GM12891 (cell line): ENCODE data around the gene DVL1.

Source experiments
- DNase-seq: peaks from one replicate; pipeline ENCODE4 v3.0.0; 2011; ENCODE audit warnings: low spot score; ENCODE audit not compliant: insufficient read length
- FAIRE-seq: peaks from 2 replicates; lab custom pipeline; 2011; peaks lifted over from hg19 to GRCh38; lab: Jason Lieb, UNC
- PAX5 ChIP-seq: IDR thresholded peaks from 2 replicates; pipeline ENCODE4 v1.6.1; 2011; ENCODE audit warnings: low read length, moderate library complexity, mild to moderate bottlenecking; ENCODE audit not compliant: insufficient read depth, severe bottlenecking
- POLR2A ChIP-seq: IDR thresholded peaks from 2 replicates; pipeline ENCODE4 v1.6.1; 2011; ENCODE audit warnings: low read depth, low read length, control low read depth
- POLR2AphosphoS5 ChIP-seq: IDR thresholded peaks from 2 replicates; pipeline ENCODE4 v1.6.1; 2011; ENCODE audit warnings: low read depth, low read length, control low read depth
- POU2F2 ChIP-seq: IDR thresholded peaks from 2 replicates; pipeline ENCODE4 v1.6.1; 2011; ENCODE audit warnings: low read depth, mild to moderate bottlenecking, control low read depth, low read length, moderate library complexity
- SPI1 ChIP-seq: IDR thresholded peaks from 2 replicates; pipeline ENCODE4 v1.6.1; 2011; ENCODE audit warnings: low read depth, low read length, control low read depth
- TAF1 ChIP-seq: IDR thresholded peaks from 2 replicates; pipeline ENCODE4 v1.6.1; 2011; ENCODE audit warnings: low read depth, low read length, control low read depth

The DVL1 gene

DNA sequence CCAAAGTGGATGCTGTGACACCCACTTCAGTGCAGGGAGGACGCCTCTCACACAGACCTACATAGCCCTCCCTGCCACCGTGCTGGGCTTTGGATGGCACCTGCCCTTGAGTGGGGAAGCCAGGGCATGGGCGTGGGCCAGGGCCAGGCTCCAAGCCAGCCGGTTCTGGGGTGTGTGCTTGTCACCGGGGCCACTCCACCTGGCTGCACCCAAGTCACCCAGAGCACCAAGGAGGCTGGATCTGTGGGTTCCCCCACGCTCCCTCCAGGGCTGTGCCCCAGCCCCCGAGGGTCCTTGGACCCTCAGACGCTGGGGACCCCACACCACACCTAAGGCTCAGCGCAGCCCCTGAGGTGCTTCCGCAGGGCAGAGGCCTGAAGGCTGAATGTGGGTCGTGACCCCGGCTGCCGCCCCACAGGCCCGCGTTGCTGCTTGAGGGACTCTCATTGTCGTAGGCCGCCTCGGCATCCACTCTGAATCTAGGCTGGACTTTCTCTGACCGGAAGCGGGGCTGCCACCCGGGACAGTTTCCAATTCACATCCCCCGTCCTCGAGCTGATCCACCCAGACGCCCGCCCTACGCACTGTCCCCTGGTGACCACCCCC is 7.7 kb upstream of the DVL1 start:
- TF ChIP-seq POLR2AphosphoS5 (no peak), POU2F2 (no peak), TAF1 (no peak), POLR2A (no peak), PAX5 (no peak), SPI1 (no peak)
- FAIRE-seq, result no peak
- no peak for DNase-seq

DNA sequence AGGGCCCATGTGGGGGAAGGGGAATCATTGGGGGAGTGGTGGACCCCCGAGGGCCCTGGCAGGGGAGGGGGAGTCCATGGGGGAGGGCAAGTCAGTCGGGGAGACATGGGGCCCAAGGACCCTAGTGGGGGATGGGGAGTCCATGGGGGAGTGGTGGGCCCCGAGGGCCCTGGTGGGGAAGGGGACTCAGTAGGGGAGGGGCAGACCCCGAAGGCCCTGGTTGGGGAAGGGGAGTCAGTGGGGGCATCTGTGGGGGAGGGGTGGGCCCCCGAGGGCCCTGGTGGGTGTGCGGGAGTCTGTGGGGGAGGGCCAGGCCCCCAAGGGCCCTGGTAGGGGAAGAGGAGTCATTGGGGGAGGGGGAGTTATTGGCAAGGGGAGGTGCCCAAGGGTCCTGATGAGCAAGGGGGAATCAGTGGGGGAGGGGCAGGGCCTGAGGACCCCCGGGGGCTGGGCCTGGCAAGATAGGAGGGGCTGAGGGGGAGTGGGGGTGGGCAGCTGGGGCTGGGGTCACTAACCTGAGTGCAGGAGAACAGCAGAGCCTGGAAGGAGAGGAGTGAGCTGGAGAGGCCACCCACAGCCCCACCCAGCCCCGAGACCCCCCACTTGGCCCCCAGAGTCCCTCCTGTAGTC is 7.1 kb upstream of the DVL1 start:
- FAIRE-seq (no peak), DNase-seq (no peak)
- TF ChIP-seq SPI1, result no peak
- no peak for TF ChIP-seq POLR2AphosphoS5
- no peak for TF ChIP-seq POLR2A
- TF ChIP-seq POU2F2, result no peak

- FAIRE-seq, result no peak
These were observed 6.2 kb upstream of the DVL1 start for GRCh38 chr1:1355416-1355815.

DNA sequence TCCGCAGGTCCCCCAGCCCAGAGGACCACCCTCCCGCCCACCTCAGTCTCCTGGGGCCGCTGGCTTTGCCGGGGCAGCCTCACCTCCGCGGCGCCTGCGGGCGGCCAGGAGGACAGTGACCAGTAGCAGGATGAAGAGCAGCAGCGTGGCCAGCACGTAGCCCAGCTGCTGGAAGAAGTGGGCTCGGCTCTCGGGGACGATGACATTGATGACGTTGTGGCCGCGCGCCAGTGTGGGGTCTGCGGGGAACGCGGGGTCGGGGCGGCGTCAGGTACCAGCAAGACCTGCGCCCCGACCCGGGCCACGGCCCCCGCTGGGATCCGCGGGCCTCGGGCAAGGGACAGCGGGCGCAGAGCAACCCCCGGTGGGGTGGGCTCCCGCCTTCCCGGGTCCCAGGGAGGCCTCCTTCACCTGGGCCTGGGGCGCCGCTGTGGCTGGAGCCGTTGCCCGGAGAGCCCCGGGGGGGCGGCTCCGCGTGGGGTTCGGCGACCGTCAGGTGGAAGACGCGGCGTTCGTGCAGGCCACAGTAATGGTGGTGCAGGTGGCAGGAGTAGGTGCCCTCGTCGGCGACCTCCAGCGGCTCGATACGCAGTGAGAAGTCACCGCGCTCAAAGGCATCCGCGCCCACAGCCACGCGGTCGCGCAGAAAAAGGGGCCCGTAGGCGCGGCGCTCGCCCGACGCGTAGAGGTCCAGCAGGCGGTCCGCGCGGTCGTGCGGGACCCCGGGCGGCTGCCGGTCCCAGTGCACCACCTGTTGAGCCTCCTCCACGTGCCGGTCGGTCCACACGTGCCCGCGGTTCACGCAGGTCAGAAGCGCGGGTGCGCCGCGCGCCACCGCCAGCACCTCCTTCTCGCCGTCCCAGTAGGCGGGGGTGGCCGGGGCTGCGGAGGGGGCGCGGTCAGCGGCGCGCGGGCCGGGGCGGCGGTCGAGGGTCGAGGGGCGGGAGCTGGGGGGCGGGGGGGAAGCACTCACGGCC is 5.3 kb upstream of the DVL1 start:
- FAIRE-seq (no peak), DNase-seq (no peak)
- TF ChIP-seq POLR2AphosphoS5 (no peak), SPI1 (no peak), POU2F2 (no peak), PAX5 (no peak), POLR2A (no peak), TAF1 (no peak)

More at GRCh38 chr1:1355416-1355815, 6.2 kb upstream of the DVL1 start:
- TF ChIP-seq POLR2A (no peak), SPI1 (no peak), TAF1 (no peak), POLR2AphosphoS5 (no peak), PAX5 (no peak), POU2F2 (no peak)
- no peak for DNase-seq

DNA sequence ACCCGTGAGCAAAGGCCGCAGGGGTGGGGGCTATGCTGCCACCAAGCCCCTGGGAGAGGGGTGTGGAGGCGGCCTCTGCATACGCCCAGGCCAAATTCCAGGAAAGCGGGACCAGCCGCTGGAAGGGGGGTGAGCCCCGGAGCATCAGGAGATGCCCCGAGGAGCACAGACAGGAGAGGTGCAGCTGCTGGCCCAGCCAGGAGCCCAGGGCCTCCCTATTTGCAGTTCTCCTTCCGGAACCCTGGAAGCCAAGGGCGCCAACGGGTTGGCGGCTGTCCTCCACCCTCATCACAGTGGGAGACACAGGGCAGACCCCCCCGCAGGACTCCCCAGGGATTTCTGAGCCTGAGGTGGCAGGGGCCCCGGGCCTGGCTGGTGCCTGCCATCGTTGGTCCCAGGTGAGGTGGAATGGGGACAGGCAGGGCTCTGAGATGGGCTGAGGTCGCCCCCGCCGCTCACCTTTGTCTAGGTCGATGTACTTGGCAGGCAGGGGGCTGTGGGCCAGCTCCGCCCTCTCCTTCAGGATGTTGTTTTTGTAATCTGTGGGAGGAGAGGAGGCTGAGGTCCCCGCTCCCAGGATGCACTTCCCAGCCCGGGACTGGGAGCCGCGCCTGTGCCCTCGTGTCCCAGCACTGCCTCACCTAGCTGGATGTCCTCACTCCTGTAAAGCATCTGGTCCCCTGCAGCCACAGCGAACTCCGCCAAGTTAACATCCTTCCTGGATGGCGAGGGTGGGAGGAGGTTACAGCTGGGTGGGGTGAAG is 4.4 kb upstream of the DVL1 start:
- no peak for TF ChIP-seq SPI1
- TF ChIP-seq PAX5, result no peak
- no peak for TF ChIP-seq POU2F2
- TF ChIP-seq TAF1, result no peak
- no peak for TF ChIP-seq POLR2A
- no peak for TF ChIP-seq POLR2AphosphoS5
- DNase-seq (no peak), FAIRE-seq (no peak)

GRCh38 chr1:1352786-1353388 is 3.7 kb upstream of the DVL1 start:
- TF ChIP-seq POLR2A (no peak), POLR2AphosphoS5 (no peak), POU2F2 (no peak), SPI1 (no peak), TAF1 (no peak), PAX5 (no peak)
- no peak for FAIRE-seq
- no peak for DNase-seq

DNA sequence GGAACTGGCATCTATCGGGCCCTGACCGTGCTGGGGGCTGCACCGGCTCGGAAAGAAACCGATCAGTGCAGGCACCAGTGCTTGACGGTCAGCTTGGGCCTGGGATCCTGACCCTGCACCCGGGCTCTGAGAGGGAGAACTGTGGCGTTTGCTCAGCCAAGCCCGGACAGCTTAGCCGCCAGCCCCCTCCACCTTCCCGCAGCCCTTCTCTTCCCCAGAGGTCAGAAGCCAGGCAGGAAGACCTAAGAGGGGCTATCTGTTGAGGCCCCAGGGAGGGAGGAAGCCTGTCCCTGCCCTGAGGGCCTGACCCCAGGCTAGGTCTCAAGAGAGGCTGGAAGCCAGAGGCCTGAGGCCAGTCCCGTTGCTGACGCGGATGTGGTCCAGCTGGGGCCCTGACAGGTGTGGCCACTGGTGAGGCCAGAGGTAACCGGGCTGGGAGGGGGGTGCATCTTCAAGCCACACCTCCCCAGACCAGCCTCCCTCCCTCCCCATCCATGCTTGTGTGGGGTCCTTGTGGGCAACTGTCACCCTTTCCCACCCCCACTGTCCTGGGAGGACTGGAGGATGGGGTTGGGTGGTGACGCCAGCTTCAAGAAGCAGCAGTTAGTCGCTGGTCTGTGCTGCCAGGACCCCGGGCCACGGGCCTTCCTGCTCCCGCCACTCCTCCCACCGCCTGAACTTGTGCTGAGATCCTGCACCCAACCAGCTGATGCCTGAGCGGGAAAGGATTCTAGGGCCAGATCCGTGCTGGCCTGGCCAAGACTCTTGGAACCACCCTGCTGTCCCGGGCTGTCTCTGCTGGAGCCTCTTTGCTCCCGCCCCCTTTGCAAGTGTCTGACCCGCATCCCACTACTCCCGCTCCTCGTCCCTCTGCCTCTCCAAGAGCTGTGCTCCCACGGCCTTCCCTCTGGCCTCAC is 2.6 kb upstream of the DVL1 start:
- FAIRE-seq (no peak), DNase-seq (no peak)
- TF ChIP-seq POU2F2 (no peak), PAX5 (no peak), POLR2A (no peak), SPI1 (no peak), TAF1 (no peak), POLR2AphosphoS5 (no peak)
